ENCODE results near the gene MYH3. TPM values are rescaled to one million over a fixed set of nuclear protein-coding genes. Genes with fewer than 3 reads are reported as not detected.

Gene MYH3
- total RNA-seq, 1 donor, result 2.3 TPM

- H3K4me3 ChIP-seq (ENCODE audit: low read length), result no peak overlapping the region
- no peaks in the 10 kb centered on the region for H3K9me3 ChIP-seq (ENCODE audit: low read depth, low read length)
- H3K27me3 ChIP-seq (ENCODE audit: insufficient read depth, low read length), result no peaks in the 10 kb centered on the region
- H3K4me1 ChIP-seq (ENCODE audit: insufficient read depth, low read length), result no peaks in the 10 kb centered on the region
Measured at GRCh38 chr17:10663231-10663630, 6.1 kb upstream of the MYH3 start.

GRCh38 chr17:10661437-10661836 lies 4.3 kb upstream of the MYH3 start:
- H3K4me1 ChIP-seq (ENCODE audit: insufficient read depth, low read length), result no peaks in the 10 kb centered on the region
- H3K4me3 ChIP-seq (ENCODE audit: low read length), result no peak overlapping the region
- no peaks in the 10 kb centered on the region for H3K27me3 ChIP-seq (ENCODE audit: insufficient read depth, low read length)
- H3K9me3 ChIP-seq (ENCODE audit: low read depth, low read length), result no peaks in the 10 kb centered on the region

- no peaks in the 10 kb centered on the region for H3K4me1 ChIP-seq (ENCODE audit: insufficient read depth, low read length)
- no peak overlapping the region for H3K4me3 ChIP-seq (ENCODE audit: low read length)
- no peaks in the 10 kb centered on the region for H3K27me3 ChIP-seq (ENCODE audit: insufficient read depth, low read length)
- no peaks in the 10 kb centered on the region for H3K9me3 ChIP-seq (ENCODE audit: low read depth, low read length)
Measured at GRCh38 chr17:10657879-10658278, 770 bp upstream of the MYH3 start.

GRCh38 chr17:10653987-10654386 lies 3.1 kb downstream of the MYH3 start:
- no peaks in the 10 kb centered on the region for H3K9me3 ChIP-seq (ENCODE audit: low read depth, low read length)
- no peak overlapping the region for H3K4me3 ChIP-seq (ENCODE audit: low read length)
- no peaks in the 10 kb centered on the region for H3K4me1 ChIP-seq (ENCODE audit: insufficient read depth, low read length)
- no peaks in the 10 kb centered on the region for H3K27me3 ChIP-seq (ENCODE audit: insufficient read depth, low read length)

- Histone ChIP-seq H3K27me3 (ENCODE audit: insufficient read depth, low read length) (no peaks in the 10 kb centered on the region), H3K9me3 (ENCODE audit: low read depth, low read length) (no peaks in the 10 kb centered on the region), H3K4me1 (ENCODE audit: insufficient read depth, low read length) (no peaks in the 10 kb centered on the region), H3K4me3 (ENCODE audit: low read length) (no peak overlapping the region)
Measured at GRCh38 chr17:10652984-10653659, 4.0 kb downstream of the MYH3 start.

- Histone ChIP-seq H3K27me3 (ENCODE audit: insufficient read depth, low read length) (no peaks in the 10 kb centered on the region), H3K9me3 (ENCODE audit: low read depth, low read length) (no peaks in the 10 kb centered on the region), H3K4me3 (ENCODE audit: low read length) (no peak overlapping the region), H3K4me1 (ENCODE audit: insufficient read depth, low read length) (no peaks in the 10 kb centered on the region)
Measured at GRCh38 chr17:10651927-10652326, 5.2 kb downstream of the MYH3 start.

- Histone ChIP-seq H3K9me3 (ENCODE audit: low read depth, low read length) (no peaks in the 10 kb centered on the region), H3K27me3 (ENCODE audit: insufficient read depth, low read length) (no peaks in the 10 kb centered on the region), H3K4me1 (ENCODE audit: insufficient read depth, low read length) (no peaks in the 10 kb centered on the region)
Measured at GRCh38 chr17:10649602-10650001, 7.5 kb downstream of the MYH3 start.

GRCh38 chr17:10648956-10649355 lies 8.2 kb downstream of the MYH3 start:
- Histone ChIP-seq H3K4me1 (ENCODE audit: insufficient read depth, low read length) (no peaks in the 10 kb centered on the region), H3K4me3 (ENCODE audit: low read length) (no peak overlapping the region), H3K27me3 (ENCODE audit: insufficient read depth, low read length) (no peaks in the 10 kb centered on the region), H3K9me3 (ENCODE audit: low read depth, low read length) (no peaks in the 10 kb centered on the region)

More at GRCh38 chr17:10649602-10650001, 7.5 kb downstream of the MYH3 start:
- no peak overlapping the region for H3K4me3 ChIP-seq (ENCODE audit: low read length)

- Histone ChIP-seq H3K4me3 (ENCODE audit: low read length) (no peak overlapping the region), H3K9me3 (ENCODE audit: low read depth, low read length) (no peaks in the 10 kb centered on the region), H3K4me1 (ENCODE audit: insufficient read depth, low read length) (no peaks in the 10 kb centered on the region), H3K27me3 (ENCODE audit: insufficient read depth, low read length) (no peaks in the 10 kb centered on the region)
Measured at GRCh38 chr17:10648381-10648780, 8.7 kb downstream of the MYH3 start.

GRCh38 chr17:10646392-10646990 lies 10.6 kb downstream of the MYH3 start:
- Histone ChIP-seq H3K4me3 (ENCODE audit: low read length) (no peak overlapping the region), H3K4me1 (ENCODE audit: insufficient read depth, low read length) (no peaks in the 10 kb centered on the region), H3K27me3 (ENCODE audit: insufficient read depth, low read length) (no peaks in the 10 kb centered on the region), H3K9me3 (ENCODE audit: low read depth, low read length) (no peaks in the 10 kb centered on the region)

GRCh38 chr17:10640475-10640874 lies 16.6 kb downstream of the MYH3 start:
- Histone ChIP-seq H3K4me1 (ENCODE audit: insufficient read depth, low read length) (no peaks in the 10 kb centered on the region), H3K4me3 (ENCODE audit: low read length) (no peak overlapping the region), H3K9me3 (ENCODE audit: low read depth, low read length) (no peaks in the 10 kb centered on the region), H3K27me3 (ENCODE audit: insufficient read depth, low read length) (no peaks in the 10 kb centered on the region)

GRCh38 chr17:10638151-10638550 lies 19.0 kb downstream of the MYH3 start:
- Histone ChIP-seq H3K4me1 (ENCODE audit: insufficient read depth, low read length) (no peaks in the 10 kb centered on the region), H3K27me3 (ENCODE audit: insufficient read depth, low read length) (no peaks in the 10 kb centered on the region), H3K9me3 (ENCODE audit: low read depth, low read length) (no peaks in the 10 kb centered on the region), H3K4me3 (ENCODE audit: low read length) (no peak overlapping the region)

GRCh38 chr17:10635290-10635689 lies 21.8 kb downstream of the MYH3 start:
- Histone ChIP-seq H3K9me3 (ENCODE audit: low read depth, low read length) (no peaks in the 10 kb centered on the region), H3K4me1 (ENCODE audit: insufficient read depth, low read length) (no peaks in the 10 kb centered on the region), H3K4me3 (ENCODE audit: low read length) (no peak overlapping the region), H3K27me3 (ENCODE audit: insufficient read depth, low read length) (no peaks in the 10 kb centered on the region)

- Histone ChIP-seq H3K4me3 (ENCODE audit: low read length) (no peak overlapping the region), H3K4me1 (ENCODE audit: insufficient read depth, low read length) (no peaks in the 10 kb centered on the region), H3K9me3 (ENCODE audit: low read depth, low read length) (no peaks in the 10 kb centered on the region), H3K27me3 (ENCODE audit: insufficient read depth, low read length) (no peaks in the 10 kb centered on the region)
Measured at GRCh38 chr17:10633738-10634379, 23.2 kb downstream of the MYH3 start.

GRCh38 chr17:10631701-10632100 lies 25.4 kb downstream of the MYH3 start:
- no peaks in the 10 kb centered on the region for H3K4me1 ChIP-seq (ENCODE audit: insufficient read depth, low read length)
- H3K27me3 ChIP-seq (ENCODE audit: insufficient read depth, low read length), result no peaks in the 10 kb centered on the region
- no peak overlapping the region for H3K4me3 ChIP-seq (ENCODE audit: low read length)
- H3K9me3 ChIP-seq (ENCODE audit: low read depth, low read length), result no peaks in the 10 kb centered on the region
